Measurements from ENCODE around the gene EPRS1.

The EPRS1 gene

GRCh38 chr1:220031287-220031686, 15.0 kb downstream of the EPRS1 start:
- H3K4me3 ChIP-seq (ENCODE audit: low read depth in 1 of 2, low read length in 2 of 2), result no peak overlapping the region
- H3K9me3 ChIP-seq (ENCODE audit: control insufficient read depth in 1 of 2, low read length in 2 of 2), result no peaks in the 10 kb centered on the region
- no peak overlapping the region for H3K27ac ChIP-seq (ENCODE audit: low read length)
- H3K27me3 ChIP-seq (ENCODE audit: low read depth, low read length), result no peaks in the 10 kb centered on the region
- peaks cover 34 to 40% of the 10 kb centered on the region in 2 donors for H3K36me3 ChIP-seq (ENCODE audit: control insufficient read depth in 1 of 2, insufficient read depth in 2 of 2, low read length in 2 of 2)
- H3K4me1 ChIP-seq (ENCODE audit: control insufficient read depth in 1 of 2, insufficient read depth in 2 of 2, low read length in 2 of 2), result no peaks in the 10 kb centered on the region

GRCh38 chr1:220028346-220028895, 17.9 kb downstream of the EPRS1 start:
- Histone ChIP-seq H3K36me3 (ENCODE audit: control insufficient read depth in 1 of 2, insufficient read depth in 2 of 2, low read length in 2 of 2) (peaks cover 33 to 48% of the 10 kb centered on the region in 2 donors), H3K27me3 (ENCODE audit: low read depth, low read length) (no peaks in the 10 kb centered on the region), H3K4me1 (ENCODE audit: control insufficient read depth in 1 of 2, insufficient read depth in 2 of 2, low read length in 2 of 2) (no peaks in the 10 kb centered on the region), H3K9me3 (ENCODE audit: control insufficient read depth in 1 of 2, low read length in 2 of 2) (no peaks in the 10 kb centered on the region), H3K4me3 (ENCODE audit: low read depth in 1 of 2, low read length in 2 of 2) (no peak overlapping the region), H3K27ac (ENCODE audit: low read length) (no peak overlapping the region)

- Histone ChIP-seq H3K9me3 (ENCODE audit: control insufficient read depth in 1 of 2, low read length in 2 of 2) (no peaks in the 10 kb centered on the region), H3K36me3 (ENCODE audit: control insufficient read depth in 1 of 2, insufficient read depth in 2 of 2, low read length in 2 of 2) (peaks cover 49 to 51% of the 10 kb centered on the region in 2 donors), H3K27ac (ENCODE audit: low read length) (no peak overlapping the region), H3K27me3 (ENCODE audit: low read depth, low read length) (no peaks in the 10 kb centered on the region), H3K4me3 (ENCODE audit: low read depth in 1 of 2, low read length in 2 of 2) (no peak overlapping the region), H3K4me1 (ENCODE audit: control insufficient read depth in 1 of 2, insufficient read depth in 2 of 2, low read length in 2 of 2) (no peaks in the 10 kb centered on the region)
These were observed 27.2 kb downstream of the EPRS1 start for GRCh38 chr1:220019071-220019470.

GRCh38 chr1:220013497-220013896, 32.8 kb downstream of the EPRS1 start:
- Histone ChIP-seq H3K27me3 (ENCODE audit: low read depth, low read length) (no peaks in the 10 kb centered on the region), H3K4me3 (ENCODE audit: low read depth in 1 of 2, low read length in 2 of 2) (no peak overlapping the region), H3K9me3 (ENCODE audit: control insufficient read depth in 1 of 2, low read length in 2 of 2) (no peaks in the 10 kb centered on the region), H3K4me1 (ENCODE audit: control insufficient read depth in 1 of 2, insufficient read depth in 2 of 2, low read length in 2 of 2) (peaks cover 3 to 5% of the 10 kb centered on the region in 2 donors), H3K27ac (ENCODE audit: low read length) (no peak overlapping the region), H3K36me3 (ENCODE audit: control insufficient read depth in 1 of 2, insufficient read depth in 2 of 2, low read length in 2 of 2) (peaks cover 29 to 39% of the 10 kb centered on the region in 2 donors)

GRCh38 chr1:220012259-220012658, 34.0 kb downstream of the EPRS1 start:
- Histone ChIP-seq H3K9me3 (ENCODE audit: control insufficient read depth in 1 of 2, low read length in 2 of 2) (no peaks in the 10 kb centered on the region), H3K4me1 (ENCODE audit: control insufficient read depth in 1 of 2, insufficient read depth in 2 of 2, low read length in 2 of 2) (peaks cover 3 to 5% of the 10 kb centered on the region in 2 donors), H3K36me3 (ENCODE audit: control insufficient read depth in 1 of 2, insufficient read depth in 2 of 2, low read length in 2 of 2) (peaks cover 27 to 30% of the 10 kb centered on the region in 2 donors), H3K4me3 (ENCODE audit: low read depth in 1 of 2, low read length in 2 of 2) (no peak overlapping the region), H3K27ac (ENCODE audit: low read length) (no peak overlapping the region), H3K27me3 (ENCODE audit: low read depth, low read length) (no peaks in the 10 kb centered on the region)

GRCh38 chr1:220011620-220012019, 34.7 kb downstream of the EPRS1 start:
- Histone ChIP-seq H3K4me3 (ENCODE audit: low read depth in 1 of 2, low read length in 2 of 2) (no peak overlapping the region), H3K9me3 (ENCODE audit: control insufficient read depth in 1 of 2, low read length in 2 of 2) (no peaks in the 10 kb centered on the region), H3K4me1 (ENCODE audit: control insufficient read depth in 1 of 2, insufficient read depth in 2 of 2, low read length in 2 of 2) (peaks cover 3 to 5% of the 10 kb centered on the region in 2 donors), H3K27ac (ENCODE audit: low read length) (no peak overlapping the region), H3K36me3 (ENCODE audit: control insufficient read depth in 1 of 2, insufficient read depth in 2 of 2, low read length in 2 of 2) (peaks cover 30 to 32% of the 10 kb centered on the region in 2 donors), H3K27me3 (ENCODE audit: low read depth, low read length) (no peaks in the 10 kb centered on the region)

GRCh38 chr1:220007438-220007837, 38.9 kb downstream of the EPRS1 start:
- peaks cover 49 to 60% of the 10 kb centered on the region in 2 donors for H3K36me3 ChIP-seq (ENCODE audit: control insufficient read depth in 1 of 2, insufficient read depth in 2 of 2, low read length in 2 of 2)
- H3K27ac ChIP-seq (ENCODE audit: low read length), result no peak overlapping the region
- no peaks in the 10 kb centered on the region for H3K9me3 ChIP-seq (ENCODE audit: control insufficient read depth in 1 of 2, low read length in 2 of 2)
- peaks cover 0 to 2% of the 10 kb centered on the region in 2 donors for H3K4me1 ChIP-seq (ENCODE audit: control insufficient read depth in 1 of 2, insufficient read depth in 2 of 2, low read length in 2 of 2)
- no peak overlapping the region for H3K4me3 ChIP-seq (ENCODE audit: low read depth in 1 of 2, low read length in 2 of 2)
- no peaks in the 10 kb centered on the region for H3K27me3 ChIP-seq (ENCODE audit: low read depth, low read length)

- H3K4me3 ChIP-seq (ENCODE audit: low read depth in 1 of 2, low read length in 2 of 2), result no peak overlapping the region
- H3K36me3 ChIP-seq (ENCODE audit: control insufficient read depth in 1 of 2, insufficient read depth in 2 of 2, low read length in 2 of 2), result peaks cover 34 to 64% of the 10 kb centered on the region in 2 donors
- no peak overlapping the region for H3K27ac ChIP-seq (ENCODE audit: low read length)
- no peaks in the 10 kb centered on the region for H3K9me3 ChIP-seq (ENCODE audit: control insufficient read depth in 1 of 2, low read length in 2 of 2)
- H3K4me1 ChIP-seq (ENCODE audit: control insufficient read depth in 1 of 2, insufficient read depth in 2 of 2, low read length in 2 of 2), result no peaks in the 10 kb centered on the region
- H3K27me3 ChIP-seq (ENCODE audit: low read depth, low read length), result no peaks in the 10 kb centered on the region
These were observed 40.8 kb downstream of the EPRS1 start for GRCh38 chr1:220005489-220005888.

- Histone ChIP-seq H3K27me3 (ENCODE audit: low read depth, low read length) (no peaks in the 10 kb centered on the region), H3K4me1 (ENCODE audit: control insufficient read depth in 1 of 2, insufficient read depth in 2 of 2, low read length in 2 of 2) (no peaks in the 10 kb centered on the region), H3K27ac (ENCODE audit: low read length) (no peak overlapping the region), H3K4me3 (ENCODE audit: low read depth in 1 of 2, low read length in 2 of 2) (no peak overlapping the region), H3K36me3 (ENCODE audit: control insufficient read depth in 1 of 2, insufficient read depth in 2 of 2, low read length in 2 of 2) (peaks cover 24 to 59% of the 10 kb centered on the region in 2 donors), H3K9me3 (ENCODE audit: control insufficient read depth in 1 of 2, low read length in 2 of 2) (no peaks in the 10 kb centered on the region)
These were observed 42.5 kb downstream of the EPRS1 start for GRCh38 chr1:220003610-220004299.

- Histone ChIP-seq H3K36me3 (ENCODE audit: control insufficient read depth in 1 of 2, insufficient read depth in 2 of 2, low read length in 2 of 2) (peaks cover 24 to 53% of the 10 kb centered on the region in 2 donors), H3K4me3 (ENCODE audit: low read depth in 1 of 2, low read length in 2 of 2) (no peak overlapping the region), H3K9me3 (ENCODE audit: control insufficient read depth in 1 of 2, low read length in 2 of 2) (no peaks in the 10 kb centered on the region), H3K27ac (ENCODE audit: low read length) (no peak overlapping the region), H3K27me3 (ENCODE audit: low read depth, low read length) (no peaks in the 10 kb centered on the region), H3K4me1 (ENCODE audit: control insufficient read depth in 1 of 2, insufficient read depth in 2 of 2, low read length in 2 of 2) (no peaks in the 10 kb centered on the region)
These were observed 43.3 kb downstream of the EPRS1 start for GRCh38 chr1:220003015-220003414.

GRCh38 chr1:220001095-220001501, 45.2 kb downstream of the EPRS1 start:
- Histone ChIP-seq H3K27me3 (ENCODE audit: low read depth, low read length) (no peaks in the 10 kb centered on the region), H3K27ac (ENCODE audit: low read length) (no peak overlapping the region), H3K4me3 (ENCODE audit: low read depth in 1 of 2, low read length in 2 of 2) (no peak overlapping the region), H3K4me1 (ENCODE audit: control insufficient read depth in 1 of 2, insufficient read depth in 2 of 2, low read length in 2 of 2) (no peaks in the 10 kb centered on the region), H3K9me3 (ENCODE audit: control insufficient read depth in 1 of 2, low read length in 2 of 2) (no peaks in the 10 kb centered on the region), H3K36me3 (ENCODE audit: control insufficient read depth in 1 of 2, insufficient read depth in 2 of 2, low read length in 2 of 2) (peaks cover 34 to 60% of the 10 kb centered on the region in 2 donors)
